Measurements from ENCODE around the gene POLR3K.
"Not testable (repeated sequence)": the region's sequence is repeated elsewhere in the genome, so short reads cannot be mapped to it uniquely, and the experiment has no call there.

DNA sequence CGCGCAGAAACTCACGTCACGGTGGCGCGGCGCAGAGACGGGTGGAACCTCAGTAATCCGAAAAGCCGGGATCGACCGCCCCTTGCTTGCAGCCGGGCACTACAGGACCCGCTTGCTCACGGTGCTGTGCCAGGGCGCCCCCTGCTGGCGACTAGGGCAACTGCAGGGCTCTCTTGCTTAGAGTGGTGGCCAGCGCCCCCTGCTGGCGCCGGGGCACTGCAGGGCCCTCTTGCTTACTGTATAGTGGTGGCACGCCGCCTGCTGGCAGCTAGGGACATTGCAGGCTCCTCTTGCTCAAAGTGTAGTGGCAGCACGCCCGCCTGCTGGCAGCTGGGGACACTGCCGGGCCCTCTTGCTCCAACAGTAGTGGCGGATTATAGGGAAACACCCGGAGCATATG lies 42.6 kb downstream of the POLR3K start:
- not testable (repeated sequence) for TF ChIP-seq EZH2phosphoT487 (IDR thresholded peaks at IDR 0.05; ENCODE audit: insufficient read depth, low read depth); EZH2 (IDR thresholded peaks at IDR 0.05; ENCODE audit: insufficient read depth, poor library complexity, severe bottlenecking)
